Epithelial cell of umbilical artery (primary cell): ENCODE results near the gene COPZ1. TPM values are rescaled to one million over a fixed set of nuclear protein-coding genes. Genes with fewer than 3 reads are reported as not detected.

Experiments used
- total RNA-seq: library from RNA; depleted of rRNA; stranded (reverse); fragments of >200 nt; gene quantifications from 2 replicates; pipeline ENCODE4 v1.2.3, GENCODE V29; 2014

COPZ1 gene
- total RNA-seq, result 116 and 232 TPM in 2 replicates

GRCh38 chr12:54324617-54325441 is at the start of gene COPZ1:
Gene COPZ1 (plus strand): TSS chr12:54325131. CDS start chr12:54325164, 33 bp downstream.

GRCh38 chr12:54279632-54280467 is 45.1 kb upstream of the COPZ1 start, which contains the start of gene CBX5:
Gene CBX5 (minus strand): TSS chr12:54280122. CDS start chr12:54257650, 22,472 bp downstream.

GRCh38 chr12:54280468-54281260 is 44.3 kb upstream of the COPZ1 start, which contains the start of gene HNRNPA1:
Gene HNRNPA1 (plus strand): TSS chr12:54280726. CDS start chr12:54280808, 82 bp downstream.

GRCh38 chr12:54300732-54301427 is 24.1 kb upstream of the COPZ1 start, which contains the start of gene NFE2:
Gene NFE2 (minus strand): TSS chr12:54301015. CDS start chr12:54295248, 5,767 bp downstream.

GRCh38 chr12:54364413-54364812 is 39.5 kb downstream of the COPZ1 start, which contains the start of gene GPR84:
Gene GPR84 (minus strand): TSS chr12:54364486. CDS start chr12:54363851, 635 bp downstream.

GRCh38 chr12:54384591-54385041 is 59.7 kb downstream of the COPZ1 start, which contains the start of gene ZNF385A:
Gene ZNF385A (minus strand): TSS chr12:54384733. CDS start chr12:54384514, 219 bp downstream.

Other genes with a start within 250 kb of the COPZ1 start
- 20.8 and 29.9 TPM in 2 replicates for gene SMUG1, start 136.1 kb upstream of the COPZ1 start, total RNA-seq
- gene CBX5, start 45.0 kb upstream of the COPZ1 start, total RNA-seq, result 24.7 and 31.3 TPM in 2 replicates
- 510 and 602 TPM in 2 replicates for gene HNRNPA1, start 44.4 kb upstream of the COPZ1 start, total RNA-seq
- gene NFE2, start 24.1 kb upstream of the COPZ1 start, total RNA-seq, result not detected in 2 replicates
- not detected in 2 replicates for gene GPR84, start 39.4 kb downstream of the COPZ1 start, total RNA-seq
- 0.65 and 1.2 TPM in 2 replicates for gene ZNF385A, start 59.6 kb downstream of the COPZ1 start, total RNA-seq
- gene ITGA5, start 94.1 kb downstream of the COPZ1 start, total RNA-seq, result 746 and 1,015 TPM in 2 replicates
- gene GTSF1, start 148.5 kb downstream of the COPZ1 start, total RNA-seq, result 0.65 TPM in 1 of 2 replicates, not detected in the other
- gene NCKAP1L, start 172.6 kb downstream of the COPZ1 start, total RNA-seq, result under 0.01 and 0.32 TPM in 2 replicates
- under 0.01 TPM in 1 of 2 replicates, not detected in the other for gene PDE1B, start 224.5 kb downstream of the COPZ1 start, total RNA-seq